Karpas-422 (cell line): ENCODE measurements around the gene PHC2. TPM values are rescaled to one million over a fixed set of nuclear protein-coding genes. Genes with fewer than 3 reads are reported as not detected.
"Not testable (repeated sequence)": the region's sequence is repeated elsewhere in the genome, so short reads cannot be mapped to it uniquely, and the experiment has no call there.

Source experiments
- DNase-seq: peaks from one replicate; pipeline ENCODE4 v3.0.0-alpha.2; 2015
- H2AFZ ChIP-seq: fragments of 200-600 bp; sonication (generic); 2 replicates; pipeline ENCODE4 v1.6.1; 2014; ENCODE audit warnings: antibody characterized with exemption, low read length, mixed read lengths
- H3K27ac ChIP-seq: fragments of 200-600 bp; sonication (generic); 2 replicates; pipeline ENCODE4 v1.5.1; 2014; ENCODE audit warnings: mild to moderate bottlenecking, low read length, moderate library complexity
- H3K27me3 ChIP-seq: fragments of 200-600 bp; sonication (generic); 2 replicates; pipeline ENCODE4 v1.6.1; 2014; ENCODE audit warnings: low read length, mixed read lengths
- H3K36me3 ChIP-seq: fragments of 200-600 bp; sonication (generic); 2 replicates; pipeline ENCODE4 v1.6.1; 2014; ENCODE audit warnings: low read length, mixed read lengths; ENCODE audit not compliant: insufficient read depth
- H3K4me1 ChIP-seq: fragments of 200-600 bp; sonication (generic); 2 replicates; pipeline ENCODE4 v1.6.1; 2014; ENCODE audit warnings: mild to moderate bottlenecking, low read length, mixed read lengths
- H3K4me2 ChIP-seq: fragments of 200-600 bp; sonication (generic); 2 replicates; pipeline ENCODE4 v1.6.1; 2014; ENCODE audit warnings: low read length, low read depth, mild to moderate bottlenecking; ENCODE audit not compliant: poor library complexity, severe bottlenecking
- H3K4me3 ChIP-seq: fragments of 200-600 bp; sonication (generic); 2 replicates; pipeline ENCODE4 v1.5.1; 2014; ENCODE audit warnings: mild to moderate bottlenecking, antibody characterized with exemption, low read length, mixed read lengths
- H3K79me2 ChIP-seq: fragments of 200-600 bp; sonication (generic); 2 replicates; pipeline ENCODE4 v1.6.1; 2014; ENCODE audit warnings: mild to moderate bottlenecking, low read length, mixed read lengths
- H3K9ac ChIP-seq: fragments of 200-600 bp; sonication (generic); 2 replicates; pipeline ENCODE4 v1.6.0; 2014; ENCODE audit warnings: low read length
- H3K9me2 ChIP-seq: fragments of 200-600 bp; sonication (generic), shearing (Covaris generic); replicated peaks from 2 replicates; pipeline ENCODE4 v1.6.0; 2014; ENCODE audit warnings: mild to moderate bottlenecking, low read length, moderate library complexity; ENCODE audit not compliant: insufficient read depth
- H3K9me3 ChIP-seq: fragments of 300-700, 200-600 bp; sonication (generic); 2 replicates; pipeline ENCODE4 v1.6.1; 2014; ENCODE audit warnings: low read length, mixed read lengths
- H4K20me1 ChIP-seq: fragments of 200-600 bp; sonication (generic); 2 replicates; pipeline ENCODE4 v1.6.1; 2014; ENCODE audit warnings: mild to moderate bottlenecking, antibody characterized with exemption, low read length, low read depth; ENCODE audit not compliant: insufficient read depth
- total RNA-seq: library from RNA; depleted of rRNA; stranded (reverse); fragments of >200 nt; shearing (Covaris generic); gene quantifications from 2 replicates; pipeline ENCODE4 v1.2.3, GENCODE V29; 2014; ENCODE audit warnings: low replicate concordance

Gene PHC2
- total RNA-seq, 1 experiment from 2014 or later: 54.3 TPM

DNA sequence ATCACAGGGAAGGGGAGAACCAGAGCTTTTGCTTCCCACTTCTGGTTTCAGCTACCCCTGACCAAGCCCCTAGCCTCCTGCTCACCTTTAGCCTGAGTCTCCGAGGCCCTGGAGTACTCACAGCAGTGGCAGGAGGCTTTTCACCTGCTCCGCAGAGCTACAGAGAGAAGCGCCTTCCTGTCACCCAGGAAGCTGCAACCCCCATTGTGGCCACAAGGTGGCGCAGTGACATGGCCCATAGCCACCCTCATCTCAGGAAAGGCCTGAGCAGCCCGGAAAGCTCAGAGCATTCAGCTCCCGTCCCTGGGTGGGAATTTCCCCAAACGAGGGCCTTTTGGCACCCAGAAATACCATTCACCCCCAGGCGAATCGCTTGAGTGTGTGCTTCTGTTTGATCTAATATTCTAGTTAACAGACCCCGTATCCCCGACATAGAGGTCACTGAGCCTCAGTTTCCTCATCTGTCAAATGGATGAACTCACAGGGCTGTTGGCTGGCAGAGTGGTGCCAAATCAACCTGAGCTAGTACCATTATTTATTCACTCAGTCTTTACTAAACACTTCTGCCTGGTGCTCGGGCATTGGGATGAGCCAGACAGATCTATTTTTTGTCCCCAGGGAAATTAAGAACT, 135.3 kb downstream of the PHC2 start:
- no peak overlapping the region for H3K27ac ChIP-seq
- H4K20me1 ChIP-seq: no peaks in the 10 kb centered on the region
- H3K9me3 ChIP-seq: no peaks in the 10 kb centered on the region
- no peak overlapping the region for H3K4me2 ChIP-seq
- no peaks in the 10 kb centered on the region for H3K9me2 ChIP-seq
- H3K4me1 ChIP-seq: peaks cover 9% of the 10 kb centered on the region
- H3K27me3 ChIP-seq: no peaks in the 10 kb centered on the region
- no peaks in the 10 kb centered on the region for H3K36me3 ChIP-seq
- no peak overlapping the region for H3K4me3 ChIP-seq
- DNase-seq: peak; percentile 94
- no peaks in the 10 kb centered on the region for H3K79me2 ChIP-seq
- H2AFZ ChIP-seq: no peak overlapping the region
- no peak overlapping the region for H3K9ac ChIP-seq

DNA sequence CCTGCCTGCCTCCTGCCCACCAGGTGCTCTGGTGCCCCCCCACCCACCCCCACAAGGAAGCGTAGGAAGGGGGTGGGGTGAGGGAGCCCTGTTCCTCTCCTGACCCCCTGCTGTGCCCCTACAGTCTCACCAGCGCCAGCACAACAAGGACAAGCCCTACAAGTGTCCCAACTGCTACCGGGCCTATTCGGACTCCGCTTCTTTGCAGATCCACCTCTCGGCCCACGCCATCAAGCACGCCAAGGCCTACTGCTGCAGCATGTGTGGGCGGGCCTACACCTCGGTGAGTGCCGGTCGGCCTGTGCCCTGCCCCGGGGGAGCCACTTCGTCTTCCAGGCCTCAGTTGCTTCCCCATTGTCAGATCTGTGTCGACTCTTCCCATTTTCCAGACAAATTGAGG, 135.9 kb downstream of the PHC2 start:
- Histone ChIP-seq H3K9me2 (no peaks in the 10 kb centered on the region), H3K4me1 (peaks cover 4% of the 10 kb centered on the region), H4K20me1 (no peaks in the 10 kb centered on the region), H2AFZ (no peak overlapping the region), H3K36me3 (no peaks in the 10 kb centered on the region), H3K27me3 (no peaks in the 10 kb centered on the region), H3K4me2 (no peak overlapping the region), H3K9me3 (no peaks in the 10 kb centered on the region), H3K9ac (no peak overlapping the region), H3K79me2 (no peaks in the 10 kb centered on the region), H3K27ac (no peak overlapping the region), H3K4me3 (no peak overlapping the region)
- DNase-seq: no peak

DNA sequence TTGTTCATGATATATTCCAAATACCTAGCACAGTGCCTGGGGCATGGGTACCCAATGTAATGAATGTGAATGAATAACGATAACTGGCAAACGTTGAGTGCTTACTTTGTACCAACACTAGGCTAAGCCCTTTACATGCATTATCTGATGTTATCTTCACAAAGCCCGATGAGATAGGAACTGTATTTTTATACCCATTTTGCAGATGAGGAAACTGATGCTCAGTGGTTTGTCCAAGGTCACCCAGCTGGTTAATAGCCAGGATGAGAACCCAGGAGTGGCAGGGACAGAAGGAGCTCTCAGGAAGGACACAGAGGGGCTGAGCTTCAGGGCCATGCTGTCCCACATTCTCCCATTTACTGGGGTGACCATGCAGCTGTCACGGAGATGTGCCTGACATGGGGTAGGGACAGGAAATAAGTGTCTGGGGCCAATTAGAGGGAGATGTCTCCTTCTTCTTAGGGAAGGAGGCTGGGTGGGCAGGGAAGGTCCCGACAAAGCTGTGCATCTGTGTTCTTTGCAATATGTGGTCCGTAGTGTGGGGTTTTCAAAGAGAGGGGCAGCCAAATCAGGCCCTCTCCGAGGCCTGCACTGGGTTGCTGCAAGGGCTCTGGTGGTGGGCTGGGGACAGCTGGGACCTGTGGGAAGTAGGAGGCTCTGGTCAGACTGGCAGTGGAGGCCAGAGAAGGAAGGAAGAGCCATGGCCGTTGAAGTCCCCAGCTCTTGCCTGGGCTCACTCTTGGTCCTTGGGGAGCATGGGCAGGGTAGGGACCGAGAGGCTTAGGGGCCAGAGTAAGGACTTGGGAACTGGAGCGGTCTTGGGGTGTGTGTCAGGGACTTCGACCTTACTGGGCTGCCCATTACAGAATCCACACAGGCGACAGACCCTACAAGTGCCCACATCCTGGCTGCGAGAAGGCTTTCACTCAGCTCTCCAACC, 136.6 kb downstream of the PHC2 start:
- no peak overlapping the region for H3K4me2 ChIP-seq
- no peak for DNase-seq
- no peak overlapping the region for H3K4me3 ChIP-seq
- no peaks in the 10 kb centered on the region for H3K36me3 ChIP-seq
- no peaks in the 10 kb centered on the region for H3K4me1 ChIP-seq
- no peak overlapping the region for H3K9ac ChIP-seq
- no peaks in the 10 kb centered on the region for H3K27me3 ChIP-seq
- H2AFZ ChIP-seq: no peak overlapping the region
- H3K9me2 ChIP-seq: no peaks in the 10 kb centered on the region
- no peak overlapping the region for H3K27ac ChIP-seq
- no peaks in the 10 kb centered on the region for H4K20me1 ChIP-seq
- no peaks in the 10 kb centered on the region for H3K9me3 ChIP-seq
- H3K79me2 ChIP-seq: no peaks in the 10 kb centered on the region

DNA sequence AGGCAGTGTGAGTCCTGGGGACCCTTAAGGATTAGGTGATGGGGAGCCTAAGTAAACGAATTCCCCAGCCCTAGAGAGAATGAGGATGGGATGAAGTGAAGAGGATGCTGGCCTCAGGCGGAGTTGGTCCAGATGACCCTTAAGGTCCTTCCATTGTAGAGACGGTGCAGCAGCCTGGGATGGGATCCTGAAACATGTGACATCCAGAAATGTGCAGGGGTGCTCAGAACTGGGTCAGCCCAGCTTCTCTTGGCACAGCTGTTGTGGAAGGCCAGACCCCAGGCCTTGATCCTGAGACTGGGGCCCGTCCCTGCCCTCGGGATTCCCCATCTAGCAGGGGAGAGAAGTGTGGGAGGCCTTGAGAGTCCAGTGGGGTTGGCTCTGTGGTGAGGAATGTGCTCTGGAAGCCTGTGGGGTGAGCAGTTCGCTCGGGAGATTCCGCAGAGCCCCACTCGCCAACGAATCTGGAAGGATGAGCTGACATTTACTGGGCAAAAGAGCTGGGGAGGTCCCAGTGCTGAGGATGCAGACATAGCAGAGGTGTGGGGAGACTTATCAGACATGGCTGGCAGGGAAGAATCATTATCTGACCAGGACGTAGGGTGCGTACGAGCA, 138.1 kb downstream of the PHC2 start:
- Histone ChIP-seq H3K9me2 (no peaks in the 10 kb centered on the region), H3K4me3 (no peak overlapping the region), H4K20me1 (no peaks in the 10 kb centered on the region), H3K27me3 (no peaks in the 10 kb centered on the region), H3K9ac (no peak overlapping the region), H3K27ac (no peak overlapping the region), H3K9me3 (no peaks in the 10 kb centered on the region), H3K36me3 (no peaks in the 10 kb centered on the region), H3K4me1 (no peaks in the 10 kb centered on the region), H3K4me2 (no peak overlapping the region), H3K79me2 (no peaks in the 10 kb centered on the region), H2AFZ (no peak overlapping the region)
- no peak for DNase-seq

DNA sequence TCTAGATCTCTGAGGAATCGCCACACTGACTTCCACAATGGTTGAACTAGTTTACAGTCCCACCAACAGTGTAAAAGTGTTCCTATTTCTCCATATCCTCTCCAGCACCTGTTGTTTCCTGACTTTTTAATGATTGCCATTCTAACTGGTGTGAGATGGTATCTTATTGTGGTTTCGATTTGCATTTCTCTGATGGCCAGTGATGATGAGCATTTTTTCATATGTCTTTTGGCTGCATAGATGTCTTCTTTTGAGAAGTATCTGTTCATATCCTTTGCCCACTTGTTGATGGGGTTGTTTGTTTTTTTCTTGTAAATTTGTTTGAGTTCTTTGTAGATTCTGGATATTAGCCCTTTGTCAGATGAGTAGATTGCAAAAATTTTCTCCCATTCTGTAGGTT, 140.3 kb downstream of the PHC2 start:
- H2AFZ ChIP-seq, H3K27ac ChIP-seq: not testable (repeated sequence)

DNA sequence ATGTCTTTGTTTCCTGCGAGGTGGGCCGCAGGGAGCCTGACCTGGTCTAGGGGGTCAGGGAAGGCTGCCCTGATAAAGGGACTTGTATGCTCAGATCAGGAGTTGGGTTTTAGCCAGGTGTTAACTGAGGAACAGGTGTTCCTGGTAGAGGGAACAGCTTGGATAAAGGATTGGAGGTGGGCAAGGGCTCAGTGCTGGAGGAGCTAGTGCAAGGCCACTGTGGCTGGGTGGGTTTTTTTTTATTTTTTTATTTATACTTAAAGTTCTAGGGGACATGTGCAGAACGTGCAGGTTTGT, 141.1 kb downstream of the PHC2 start:
- no peaks in the 10 kb centered on the region for H3K9me3 ChIP-seq
- no peaks in the 10 kb centered on the region for H4K20me1 ChIP-seq
- H3K4me3 ChIP-seq: no peak overlapping the region
- H3K27ac ChIP-seq: no peak overlapping the region
- no peak overlapping the region for H3K4me2 ChIP-seq
- H3K79me2 ChIP-seq: no peaks in the 10 kb centered on the region
- H3K27me3 ChIP-seq: no peaks in the 10 kb centered on the region
- no peak overlapping the region for H2AFZ ChIP-seq
- no peaks in the 10 kb centered on the region for H3K9me2 ChIP-seq
- no peaks in the 10 kb centered on the region for H3K4me1 ChIP-seq
- H3K9ac ChIP-seq: no peak overlapping the region
- no peak for DNase-seq
- H3K36me3 ChIP-seq: no peaks in the 10 kb centered on the region

More for the DNA sequence above, 140.3 kb downstream of the PHC2 start:
- H3K9me3 ChIP-seq, H3K9ac ChIP-seq, H3K4me2 ChIP-seq, H3K4me1 ChIP-seq, H4K20me1 ChIP-seq, DNase-seq, H3K9me2 ChIP-seq, H3K36me3 ChIP-seq, H3K79me2 ChIP-seq, H3K27me3 ChIP-seq, H3K4me3 ChIP-seq: not testable (repeated sequence)

DNA sequence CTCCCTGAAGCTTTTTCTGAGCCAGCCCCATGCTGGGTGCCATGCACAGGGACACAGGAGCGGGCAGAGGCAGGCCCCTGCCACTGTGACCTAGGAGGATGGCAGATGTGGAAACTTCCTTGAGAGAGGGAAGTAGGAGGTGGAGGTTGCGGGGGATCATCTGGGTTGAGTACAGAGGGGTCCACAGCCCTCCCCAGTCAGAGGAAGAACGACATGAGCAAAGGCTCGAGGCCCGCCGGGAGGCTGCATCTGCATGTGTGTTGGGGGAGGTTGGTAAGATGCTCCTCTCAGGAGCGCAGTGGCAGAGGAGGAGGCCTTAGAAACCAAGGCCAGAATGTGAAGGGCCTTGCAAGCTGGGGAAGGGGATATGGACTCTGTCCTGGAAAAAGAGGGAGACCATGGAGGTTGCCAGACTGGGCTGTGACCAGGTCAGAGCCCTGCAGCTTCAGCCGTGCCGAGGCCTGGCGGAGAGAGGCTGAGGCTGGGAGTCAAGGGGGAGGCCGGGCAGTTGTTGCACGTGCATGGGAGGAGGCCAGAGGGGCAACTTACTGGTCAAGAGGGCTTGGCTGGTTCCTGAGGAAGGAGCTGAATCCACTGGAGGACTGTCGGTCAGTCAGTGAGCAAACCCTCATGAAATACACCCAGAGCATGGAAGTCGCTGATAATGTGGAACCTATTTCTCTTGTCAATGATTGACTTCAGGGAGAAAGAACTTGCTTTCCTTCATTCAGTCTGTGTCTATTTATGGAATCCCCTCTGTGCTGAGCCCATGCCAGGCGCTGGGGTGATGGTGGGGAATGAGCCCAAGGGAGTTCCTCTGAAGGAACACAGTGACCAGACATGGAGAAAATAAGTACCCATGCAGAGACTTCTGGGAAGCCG, 141.7 kb downstream of the PHC2 start:
- no peak for DNase-seq
- Histone ChIP-seq H3K4me2 (no peak overlapping the region), H3K36me3 (no peaks in the 10 kb centered on the region), H3K27ac (no peak overlapping the region), H3K9me2 (no peaks in the 10 kb centered on the region), H4K20me1 (no peaks in the 10 kb centered on the region), H3K79me2 (no peaks in the 10 kb centered on the region), H3K9me3 (no peaks in the 10 kb centered on the region), H3K4me3 (no peak overlapping the region), H3K27me3 (no peaks in the 10 kb centered on the region), H3K4me1 (no peaks in the 10 kb centered on the region), H2AFZ (no peak overlapping the region), H3K9ac (no peak overlapping the region)

DNA sequence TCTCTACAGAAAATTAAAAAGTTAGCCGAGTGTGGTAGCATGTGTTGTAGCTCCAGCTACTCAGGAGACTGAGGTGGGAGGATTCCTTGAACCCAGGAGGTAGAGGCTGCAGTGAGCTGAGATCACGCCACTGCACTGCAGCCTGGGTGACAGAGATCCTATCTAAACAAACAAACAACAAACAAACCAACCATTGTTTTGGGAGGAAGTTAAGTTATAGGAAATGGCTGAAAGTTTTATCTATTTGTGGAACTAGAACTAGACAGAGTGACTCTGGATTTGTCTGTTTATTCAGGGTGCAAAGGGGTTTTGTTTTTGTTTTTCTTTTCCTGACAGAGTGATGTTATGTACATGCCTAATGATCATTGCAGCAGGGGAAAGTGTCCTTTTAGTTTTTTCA, 143.6 kb downstream of the PHC2 start:
- no peaks in the 10 kb centered on the region for H3K4me1 ChIP-seq
- H2AFZ ChIP-seq: no peak overlapping the region
- no peak overlapping the region for H3K27ac ChIP-seq
- no peak overlapping the region for H3K4me2 ChIP-seq
- H3K4me3 ChIP-seq: no peak overlapping the region
- H4K20me1 ChIP-seq: no peaks in the 10 kb centered on the region
- H3K36me3 ChIP-seq: no peaks in the 10 kb centered on the region
- H3K9me3 ChIP-seq: no peaks in the 10 kb centered on the region
- no peaks in the 10 kb centered on the region for H3K79me2 ChIP-seq
- no peaks in the 10 kb centered on the region for H3K27me3 ChIP-seq
- H3K9me2 ChIP-seq: no peaks in the 10 kb centered on the region
- DNase-seq: no peak
- no peak overlapping the region for H3K9ac ChIP-seq
